Psoas muscle (tissue), 8 donors: ENCODE measurements around the gene ZNF239. TPM values are rescaled to one million over a fixed set of nuclear protein-coding genes. Genes with fewer than 3 reads are reported as not detected.
"Not testable (repeated sequence)": the region's sequence is repeated elsewhere in the genome, so short reads cannot be mapped to it uniquely, and the experiment has no call there.

Source experiments
- ATAC-seq, 4 donors: fragments of 200-7000 bp; cut with Tn5 transposase; one replicate each; pipeline ENCODE4 v1.9.1; 2020; ENCODE audit warnings: moderate library complexity in 3 of 4, mild to moderate bottlenecking in 2 of 4
- DNase-seq, 2 donors: peaks; one replicate each; pipeline ENCODE4 v3.0.0-alpha.2; 2020
- H3K27ac ChIP-seq: fragments of 200-600 bp; one replicate; pipeline ENCODE4 v1.8.0; 2022
- H3K27me3 ChIP-seq, 3 donors: fragments of 200-600 bp in 1 of 3; one replicate each; pipeline versions ENCODE4 v1.6.1 to v1.8.0; 2013 to 2022; ENCODE audit warnings: low read length in 2 of 3, mild to moderate bottlenecking in 2 of 3, moderate library complexity in 1 of 3; ENCODE audit not compliant: insufficient read depth in 3 of 3
- H3K36me3 ChIP-seq, 2 donors: fragments of 200-600 bp in 1 of 2; one replicate each; pipeline versions ENCODE4 v1.6.1 to v1.8.0; 2013 to 2022; ENCODE audit warnings: low read depth in 1 of 2, mild to moderate bottlenecking in 1 of 2, moderate library complexity in 1 of 2; ENCODE audit not compliant: insufficient read depth in 1 of 2
- H3K4me1 ChIP-seq: fragments of 200-600 bp; one replicate; pipeline ENCODE4 v1.8.0; 2022
- H3K4me3 ChIP-seq: fragments of 200-600 bp; one replicate; pipeline ENCODE4 v1.8.0; 2022; ENCODE audit warnings: mild to moderate bottlenecking
- H3K9me3 ChIP-seq: fragments of 200-600 bp; one replicate; pipeline ENCODE4 v1.8.0; 2022
- WGBS, 3 donors: extraction: QIAGEN DNeasy Blood & Tissue Kit; methylation state at CpG; one replicate each; pipeline versions ENCODE4 v1.1.6 to v1.1.7; 2013; 5-methylcytosine and 5-hydroxymethylcytosine counted together
- intact Hi-C, 2 donors: fragments of 100-400 bp; cut with DNase I; formaldehyde crosslinking; loops; one replicate each; pipeline versions ENCODE4 v1.11.0 to v1.14.2; 2022
- polyA plus RNA-seq, 3 donors: library from polyadenylated mRNA; stranded (reverse); fragments of 200-250 nt; gene quantifications; one replicate each; pipeline ENCODE4 v1.2.3, GENCODE V29; 2013
- total RNA-seq, 4 donors: library from RNA; stranded (reverse); fragmentation: NEBNext Ultra II Directional in 2 of 4; extraction: Animal tissue kit (Norgen Biotek cat#: 25700) in 2 of 4; gene quantifications; one replicate each; pipeline versions ENCODE4 v1.2.1 to v1.2.4, GENCODE V29; 2021 to 2023
- TF ChIP-seq, protein P1 (sequence below): fragments of 200-600 bp; IDR thresholded peaks from one replicate; pipeline ENCODE4 v1.8.0; 2022; ENCODE audit warnings: antibody characterized with exemption
- donor health status: healthy with polysubstance abuse.
- donor health status: DM: no; HTN: no; CAD: no; lungs with moderate emphysema.
- donor health status: Bipolar disorder and iron deficiency.
- donor health status: healthy.
- donor health status: DM: yes; HTN: yes; CAD: no.
- donor health status: DM: no; HTN: no; CAD: no.
- donor health status: DM: no; HTN: no; CAD: no.
- donor health status: DM: yes; HTN: yes; CAD: no.

The ZNF239 gene
- total and polyA plus RNA-seq, 7 donors = 3.2 to 8.3 (median 4.5) TPM

DNA sequence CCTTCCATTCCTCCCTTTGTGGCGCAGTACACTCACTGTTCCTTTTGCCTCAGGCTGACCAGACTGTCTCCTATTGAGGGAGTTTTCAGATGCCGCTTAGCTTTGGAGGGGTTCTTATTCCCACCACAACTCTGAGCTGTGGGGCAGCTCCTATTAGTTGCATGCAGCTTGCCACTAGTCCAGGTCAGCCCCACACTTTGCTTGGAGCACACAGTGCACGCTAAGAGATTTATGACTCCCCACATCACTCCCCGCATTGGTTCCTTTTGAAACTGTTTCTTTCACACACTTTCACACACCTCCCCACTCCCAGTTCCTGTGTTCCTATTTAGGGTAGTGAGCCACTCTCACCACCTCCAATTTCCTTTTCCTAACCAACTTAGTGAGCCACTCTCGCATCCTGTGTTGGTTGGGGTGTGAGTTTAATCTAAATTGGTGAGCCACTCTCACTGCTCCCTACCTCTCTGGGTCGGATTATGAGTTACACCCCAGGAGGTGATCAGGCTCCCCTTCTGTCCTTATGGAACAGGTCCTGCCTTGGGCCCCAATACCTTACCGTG, 21.4 kb upstream of the ZNF239 start:
- no peak overlapping the region for H3K27ac ChIP-seq
- no peaks in the 10 kb centered on the region for H3K36me3 ChIP-seq
- TF ChIP-seq, protein P1, sequence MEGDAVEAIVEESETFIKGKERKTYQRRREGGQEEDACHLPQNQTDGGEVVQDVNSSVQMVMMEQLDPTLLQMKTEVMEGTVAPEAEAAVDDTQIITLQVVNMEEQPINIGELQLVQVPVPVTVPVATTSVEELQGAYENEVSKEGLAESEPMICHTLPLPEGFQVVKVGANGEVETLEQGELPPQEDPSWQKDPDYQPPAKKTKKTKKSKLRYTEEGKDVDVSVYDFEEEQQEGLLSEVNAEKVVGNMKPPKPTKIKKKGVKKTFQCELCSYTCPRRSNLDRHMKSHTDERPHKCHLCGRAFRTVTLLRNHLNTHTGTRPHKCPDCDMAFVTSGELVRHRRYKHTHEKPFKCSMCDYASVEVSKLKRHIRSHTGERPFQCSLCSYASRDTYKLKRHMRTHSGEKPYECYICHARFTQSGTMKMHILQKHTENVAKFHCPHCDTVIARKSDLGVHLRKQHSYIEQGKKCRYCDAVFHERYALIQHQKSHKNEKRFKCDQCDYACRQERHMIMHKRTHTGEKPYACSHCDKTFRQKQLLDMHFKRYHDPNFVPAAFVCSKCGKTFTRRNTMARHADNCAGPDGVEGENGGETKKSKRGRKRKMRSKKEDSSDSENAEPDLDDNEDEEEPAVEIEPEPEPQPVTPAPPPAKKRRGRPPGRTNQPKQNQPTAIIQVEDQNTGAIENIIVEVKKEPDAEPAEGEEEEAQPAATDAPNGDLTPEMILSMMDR = no peak
- 57 to 74% (median 64%) methylated on average over 7 of the region's 7 CpGs for WGBS, 3 donors
- no peak for ATAC-seq
- intact Hi-C loops = no loop called here
- DNase-seq = no peak
- H3K4me3 ChIP-seq = no peak overlapping the region
- H3K4me1 ChIP-seq = no peaks in the 10 kb centered on the region
- H3K9me3 ChIP-seq = no peaks in the 10 kb centered on the region
- H3K27me3 ChIP-seq = peaks cover 0 to 2% (median 0%) of the 10 kb centered on the region in 3 donors

DNA sequence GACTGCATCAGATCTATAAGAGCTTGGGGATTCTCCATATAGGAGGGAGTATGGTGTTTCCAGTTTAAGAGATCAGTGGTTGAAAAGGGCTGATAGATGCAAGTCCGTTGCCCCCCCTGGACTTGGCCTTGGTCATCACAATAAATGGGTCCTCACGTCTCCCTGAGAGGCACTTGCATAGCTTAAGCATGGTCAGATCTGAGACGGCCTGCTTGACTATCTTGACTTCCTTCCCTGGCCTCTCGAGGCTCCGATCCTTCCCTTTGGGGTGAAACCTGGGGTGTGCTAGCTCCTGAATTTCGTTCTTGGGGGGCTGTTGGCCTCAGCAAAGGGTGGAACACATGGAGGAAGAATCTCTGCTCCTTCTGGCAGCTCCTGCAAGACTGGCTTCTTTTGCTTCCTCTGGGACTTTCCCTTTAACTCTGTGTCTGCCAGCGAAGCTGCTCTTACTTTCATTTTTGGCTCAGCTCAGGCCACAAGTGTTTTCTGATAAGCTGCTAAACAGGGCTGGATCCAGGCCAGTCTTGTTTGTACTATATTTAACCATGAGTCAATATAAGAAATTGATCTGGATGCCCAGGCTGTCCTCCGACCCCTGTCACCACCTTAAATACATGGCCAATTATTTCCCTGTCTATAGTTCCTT, 20.7 kb upstream of the ZNF239 start:
- DNase-seq = no peak
- WGBS, 3 donors = 24 to 33% (median 30%) methylated on average over 8 of the region's 8 CpGs
- intact Hi-C loops = no loop called here
- ATAC-seq = no peak
- Histone ChIP-seq H3K4me3 (peak overlapping the region; percentile 27), H3K27me3 (peaks cover 0 to 2% (median 0%) of the 10 kb centered on the region in 3 donors), H3K9me3 (no peaks in the 10 kb centered on the region), H3K27ac (no peak overlapping the region), H3K36me3 (no peaks in the 10 kb centered on the region), H3K4me1 (no peaks in the 10 kb centered on the region)
- TF ChIP-seq, protein P1 = no peak

- Histone ChIP-seq H3K9me3 (no peaks in the 10 kb centered on the region), H3K4me3 (no peak overlapping the region), H3K27ac (no peak overlapping the region), H3K27me3 (peaks cover 0 to 2% (median 0%) of the 10 kb centered on the region in 3 donors), H3K36me3 (no peaks in the 10 kb centered on the region), H3K4me1 (no peaks in the 10 kb centered on the region)
- ATAC-seq = no peak
- DNase-seq = no peak
- intact Hi-C loops = no loop called here
- WGBS, 3 donors = 82 to 94% (median 92%) methylated on average over 5 of the region's 5 CpGs
- TF ChIP-seq, protein P1 = no peak
Measured at GRCh38 chr10:43591303-43591904, 17.0 kb upstream of the ZNF239 start.

GRCh38 chr10:43586730-43587115, 12.3 kb upstream of the ZNF239 start:
- H3K4me1 ChIP-seq, H3K36me3 ChIP-seq, intact Hi-C loops, H3K27ac ChIP-seq, H3K9me3 ChIP-seq, ATAC-seq, H3K4me3 ChIP-seq, DNase-seq, H3K27me3 ChIP-seq: not testable (repeated sequence)
- WGBS, 3 donors = 64 to 75% (median 65%) methylated on average over 3 of the region's 3 CpGs

GRCh38 chr10:43585981-43586729, 11.7 kb upstream of the ZNF239 start:
- ATAC-seq = no peak
- Histone ChIP-seq H3K27ac (no peak overlapping the region), H3K4me1 (no peaks in the 10 kb centered on the region), H3K9me3 (no peaks in the 10 kb centered on the region), H3K27me3 (no peaks in the 10 kb centered on the region), H3K4me3 (no peak overlapping the region), H3K36me3 (no peaks in the 10 kb centered on the region)
- 77 to 80% (median 77%) methylated on average over 9 of the region's 9 CpGs for WGBS, 3 donors
- TF ChIP-seq, protein P1 = no peak
- no peak for DNase-seq
- intact Hi-C loops = no loop called here
